T-cell (primary cell): Measurements from ENCODE around the gene HECW1. TPM values are rescaled to one million over a fixed set of nuclear protein-coding genes. Genes with fewer than 3 reads are reported as not detected.

Source experiments
- ATAC-seq, 4 experiments: fragments of 200-7000 bp in 3 of 4; fragments of 150-1000 bp in 1 of 4; cut with Tn5 transposase; replicated peaks in 1 of 4; 1 replicate in 3 of 4; 2 replicates in 1 of 4; pipeline ENCODE4 v1.10.0; 2021; ENCODE audit warnings: moderate library complexity in 3 of 4, mild to moderate bottlenecking in 2 of 4, moderate number of reproducible peaks in 1 of 4
- CTCF ChIA-PET, 2 donors: fragments of 300-600 bp; sonication (Branson Sonifier 250); formaldehyde crosslinking; loops; one replicate each; lab custom pipeline; 2022; ENCODE audit warnings: antibody characterized with exemption in 2 of 2; lab: Charles Lee
- POLR2A ChIA-PET, 2 donors: fragments of 300-600 bp; sonication (Branson Sonifier 250); formaldehyde crosslinking; loops; one replicate each; lab custom pipeline; 2022; ENCODE audit warnings: antibody characterized with exemption in 2 of 2; lab: Charles Lee
- DNase-seq, 35 experiments: peaks; one replicate each; pipeline versions ENCODE4 v3.0.0 to v3.0.0-alpha.2; 2013 to 2023
- H3K27ac ChIP-seq: one replicate; pipeline ENCODE4 v1.5.1; 2013; ENCODE audit warnings: low read length
- H3K27me3 ChIP-seq, 2 experiments: replicated peaks in 1 of 2; 1 replicate in 1 of 2; 2 replicates in 1 of 2; pipeline versions ENCODE4 v1.6.1 to v1.7.0; 2013; ENCODE audit warnings: low read length in 1 of 2, mixed read lengths in 1 of 2; ENCODE audit not compliant: control insufficient read depth in 2 of 2, insufficient read depth in 2 of 2; ENCODE audit errors: extremely low read depth in 1 of 2
- H3K36me3 ChIP-seq, 2 donors: 1 replicate in 1 of 2; 2 replicates in 1 of 2; pipeline versions ENCODE4 v1.6.1 to v1.7.0; 2013; ENCODE audit warnings: low read length in 1 of 2; ENCODE audit not compliant: control insufficient read depth in 2 of 2, insufficient read depth in 1 of 2; ENCODE audit errors: extremely low read depth in 1 of 2
- H3K4me1 ChIP-seq, 2 experiments: 1 replicate in 1 of 2; 2 replicates in 1 of 2; pipeline versions ENCODE4 v1.6.1 to v1.7.0; 2013; ENCODE audit warnings: low read length in 2 of 2, mixed read lengths in 1 of 2; ENCODE audit not compliant: insufficient read depth in 2 of 2, control insufficient read depth in 1 of 2; ENCODE audit errors: extremely low read depth in 1 of 2
- H3K4me3 ChIP-seq, 2 donors: 1 replicate in 1 of 2; 2 replicates in 1 of 2; pipeline versions ENCODE4 v1.5.1 to v1.7.0; 2013; ENCODE audit warnings: mild to moderate bottlenecking in 2 of 2, low read length in 1 of 2, moderate library complexity in 1 of 2; ENCODE audit not compliant: control insufficient read depth in 1 of 2; ENCODE audit errors: extremely low read depth in 1 of 2
- H3K9me3 ChIP-seq: 2 replicates; pipeline ENCODE4 v1.7.0; 2013
- H3K27ac Mint-ChIP-seq, 2 donors: one replicate each; pipeline ENCODE4 v1.8.0; 2020 to 2021; ENCODE audit warnings: mild to moderate bottlenecking in 2 of 2, mixed read lengths in 2 of 2
- H3K27me3 Mint-ChIP-seq, 2 donors: one replicate each; pipeline ENCODE4 v1.8.0; 2021 to 2022; ENCODE audit warnings: mixed read lengths in 2 of 2
- H3K36me3 Mint-ChIP-seq: one replicate; pipeline ENCODE4 v1.8.0; 2021; ENCODE audit warnings: mixed read lengths
- H3K4me1 Mint-ChIP-seq, 3 donors: one replicate each; pipeline ENCODE4 v1.8.0; 2020 to 2022; ENCODE audit warnings: mixed read lengths in 3 of 3, mild to moderate bottlenecking in 1 of 3
- H3K4me3 Mint-ChIP-seq, 3 donors: one replicate each; pipeline ENCODE4 v1.8.0; 2020 to 2022; ENCODE audit warnings: mild to moderate bottlenecking in 3 of 3, mixed read lengths in 3 of 3, moderate library complexity in 3 of 3
- H3K9me3 Mint-ChIP-seq, 3 donors: one replicate each; pipeline ENCODE4 v1.8.0; 2020 to 2022; ENCODE audit warnings: mixed read lengths in 3 of 3
- WGBS: methylation state at CpG from one replicate; pipeline ENCODE4 v1.1.5; 2013; ENCODE audit warnings: missing lambda C conversion rate; ENCODE audit not compliant: insufficient coverage; 5-methylcytosine and 5-hydroxymethylcytosine counted together
- total RNA-seq, 35 experiments: library from RNA in 6 of 35; stranded (reverse) in 6 of 35; fragments of 120-200 nt in 1 of 35; gene quantifications; one replicate each; pipeline versions ENCODE4 v1.2.1 to v1.2.4 and lab custom pipeline; 2013 to 2026

The HECW1 gene
- total RNA-seq, 5 donors from 2014 or later (not counting 1 experiment from before 2014, with no cell fraction given) = not detected

GRCh38 chr7:43163885-43164284 is 51.4 kb downstream of the HECW1 start:
- Mint-ChIP-seq H3K4me1 (no peaks in the 10 kb centered on the region), H3K27me3 (peaks cover 7 to 17% of the 10 kb centered on the region in 2 donors), H3K4me3 (no peak overlapping the region), H3K27ac (no peak overlapping the region), H3K9me3 (no peaks in the 10 kb centered on the region), H3K36me3 (no peaks in the 10 kb centered on the region)
- Histone ChIP-seq H3K27me3 (peaks cover 0 to 7% of the 10 kb centered on the region in 2 experiments), H3K9me3 (no peaks in the 10 kb centered on the region), H3K4me3 (no peak overlapping the region), H3K4me1 (no peaks in the 10 kb centered on the region), H3K27ac (no peak overlapping the region), H3K36me3 (no peaks in the 10 kb centered on the region)
- ATAC-seq = no peak
- CTCF ChIA-PET = no interaction called here
- POLR2A ChIA-PET = no interaction called here
- no peak for DNase-seq
- WGBS = 100% methylated on average over 2 of the region's 3 CpGs

DNA sequence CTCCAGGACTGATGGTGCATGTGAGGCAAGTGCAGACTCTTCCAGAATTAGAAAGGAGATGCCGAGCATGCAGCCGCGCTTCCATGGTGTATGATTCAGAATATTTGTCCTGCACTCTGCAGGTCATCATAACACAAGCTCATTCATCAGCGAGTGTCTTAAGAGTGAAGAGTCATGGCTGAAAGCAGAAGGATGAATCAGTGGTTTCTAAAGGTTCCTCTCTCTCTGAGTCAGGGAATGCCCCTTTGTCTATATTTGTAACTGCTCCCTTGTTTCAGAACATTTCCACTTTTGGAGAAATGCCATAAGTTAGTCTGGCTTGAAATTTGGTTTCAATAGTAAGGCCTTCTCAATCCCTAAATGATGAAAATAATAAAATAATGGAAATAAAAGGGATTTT is 52.3 kb downstream of the HECW1 start:
- Histone ChIP-seq H3K4me3 (no peak overlapping the region), H3K4me1 (no peaks in the 10 kb centered on the region), H3K27me3 (peaks cover 0 to 9% of the 10 kb centered on the region in 2 experiments), H3K9me3 (no peaks in the 10 kb centered on the region), H3K27ac (no peak overlapping the region), H3K36me3 (no peaks in the 10 kb centered on the region)
- POLR2A ChIA-PET = no interaction called here
- Mint-ChIP-seq H3K4me1 (no peaks in the 10 kb centered on the region), H3K27me3 (peaks cover 11 to 18% of the 10 kb centered on the region in 2 donors), H3K9me3 (no peaks in the 10 kb centered on the region), H3K36me3 (no peaks in the 10 kb centered on the region), H3K27ac (no peak overlapping the region), H3K4me3 (no peak overlapping the region)
- ATAC-seq = no peak
- CTCF ChIA-PET = no interaction called here
- DNase-seq = no peak
- WGBS = no CpG with 5 or more reads among the region's 4 CpGs

GRCh38 chr7:43166686-43167085 is 54.2 kb downstream of the HECW1 start:
- no peak overlapping the region for H3K4me3 ChIP-seq
- Mint-ChIP-seq H3K9me3 (no peaks in the 10 kb centered on the region), H3K27ac (no peak overlapping the region), H3K4me3 (no peak overlapping the region), H3K27me3 (peaks cover 20 to 21% of the 10 kb centered on the region in 2 donors), H3K4me1 (no peaks in the 10 kb centered on the region), H3K36me3 (no peaks in the 10 kb centered on the region)
- H3K4me1 ChIP-seq = no peaks in the 10 kb centered on the region
- H3K9me3 ChIP-seq = no peaks in the 10 kb centered on the region
- no peak for ATAC-seq
- ChIA-PET POLR2A (no interaction called here), CTCF (no interaction called here)
- no peaks in the 10 kb centered on the region for H3K36me3 ChIP-seq
- H3K27ac ChIP-seq = no peak overlapping the region
- DNase-seq = no peak
- H3K27me3 ChIP-seq = peaks cover 0 to 16% of the 10 kb centered on the region in 2 experiments
- WGBS = 100% methylated on average over 1 of the region's 3 CpGs

GRCh38 chr7:43169076-43169475 is 56.6 kb downstream of the HECW1 start:
- ChIA-PET POLR2A (no interaction called here), CTCF (no interaction called here)
- no peaks in the 10 kb centered on the region for H3K36me3 ChIP-seq
- no peak for ATAC-seq
- H3K4me1 ChIP-seq = no peaks in the 10 kb centered on the region
- no CpG with 5 or more reads among the region's 3 CpGs for WGBS
- Mint-ChIP-seq H3K4me3 (no peak overlapping the region), H3K27me3 (peaks cover 12 to 19% of the 10 kb centered on the region in 2 donors), H3K27ac (no peak overlapping the region), H3K4me1 (no peaks in the 10 kb centered on the region), H3K9me3 (no peaks in the 10 kb centered on the region), H3K36me3 (no peaks in the 10 kb centered on the region)
- peaks cover 0 to 19% of the 10 kb centered on the region in 2 experiments for H3K27me3 ChIP-seq
- no peak overlapping the region for H3K27ac ChIP-seq
- no peak overlapping the region for H3K4me3 ChIP-seq
- H3K9me3 ChIP-seq = no peaks in the 10 kb centered on the region
- no peak for DNase-seq

DNA sequence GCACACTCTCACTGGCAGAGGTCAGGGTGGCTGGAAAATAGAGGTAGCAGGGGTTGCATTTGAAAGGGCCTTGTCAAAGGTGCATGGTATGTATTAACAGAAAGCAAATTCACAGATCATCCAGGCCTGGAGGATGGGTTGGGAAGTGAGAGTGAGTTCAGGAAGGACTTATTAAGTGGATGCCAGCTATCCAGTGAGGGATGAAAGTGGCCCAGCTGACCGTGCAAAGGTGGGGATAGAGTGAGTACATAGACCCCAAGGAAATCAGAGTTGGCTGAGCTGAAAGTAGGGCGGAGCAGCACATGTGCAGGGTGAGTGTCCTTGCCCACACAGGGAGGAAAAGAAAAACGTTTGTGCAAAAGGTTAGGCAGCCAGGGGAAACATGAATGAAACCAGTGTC is 58.1 kb downstream of the HECW1 start:
- 46% methylated on average over 3 of the region's 3 CpGs for WGBS
- Histone ChIP-seq H3K4me3 (no peak overlapping the region), H3K27ac (no peak overlapping the region), H3K27me3 (peaks cover 0 to 14% of the 10 kb centered on the region in 2 experiments), H3K4me1 (no peaks in the 10 kb centered on the region), H3K9me3 (no peaks in the 10 kb centered on the region), H3K36me3 (no peaks in the 10 kb centered on the region)
- Mint-ChIP-seq H3K4me3 (no peak overlapping the region), H3K27ac (no peak overlapping the region), H3K4me1 (no peaks in the 10 kb centered on the region), H3K36me3 (no peaks in the 10 kb centered on the region), H3K9me3 (no peaks in the 10 kb centered on the region), H3K27me3 (peaks cover 14 to 24% of the 10 kb centered on the region in 2 donors)
- POLR2A ChIA-PET = no interaction called here
- DNase-seq (no peak), ATAC-seq (no peak)
- CTCF ChIA-PET = no interaction called here

- Mint-ChIP-seq H3K36me3 (no peaks in the 10 kb centered on the region), H3K4me1 (no peaks in the 10 kb centered on the region), H3K4me3 (no peak overlapping the region), H3K27me3 (peaks cover 8 to 10% of the 10 kb centered on the region in 2 donors), H3K9me3 (peaks cover 0 to under 1% (median 0%) of the 10 kb centered on the region in 3 donors), H3K27ac (no peak overlapping the region)
- Histone ChIP-seq H3K4me1 (no peaks in the 10 kb centered on the region), H3K27me3 (peaks cover 0 to 3% of the 10 kb centered on the region in 2 experiments), H3K4me3 (no peak overlapping the region), H3K36me3 (no peaks in the 10 kb centered on the region), H3K9me3 (no peaks in the 10 kb centered on the region), H3K27ac (no peak overlapping the region)
- no peak for ATAC-seq
- no peak for DNase-seq
- CTCF ChIA-PET = no interaction called here
- POLR2A ChIA-PET = no interaction called here
- WGBS = 73% methylated on average over 10 of the region's 10 CpGs
These were observed 63.2 kb downstream of the HECW1 start for GRCh38 chr7:43175570-43176200.
